ENCODE data around the gene UBE2O.
A peak's percentile ranks its signal among the peaks of the same experiment; 100 is the strongest.

The UBE2O gene

GRCh38 chr17:76452660-76453430 lies at the start of gene UBE2O:
Gene UBE2O (minus strand): TSS chr17:76453152. CDS start chr17:76453141, 11 bp downstream.
- DNase-seq (ENCODE audit: insufficient read length, low spot score) (peak; percentile 96), FAIRE-seq (peak; percentile 73)

GRCh38 chr17:76501827-76502307 lies 48.9 kb upstream of the UBE2O start:
- no peak for DNase-seq (ENCODE audit: insufficient read length, low spot score)
- FAIRE-seq = no peak

- DNase-seq (ENCODE audit: insufficient read length, low spot score) (peak; percentile 85), FAIRE-seq (peak; percentile 88)
These were observed 48.3 kb upstream of the UBE2O start, which contains the start of gene RHBDF2 for GRCh38 chr17:76501018-76501826. Gene RHBDF2 (minus strand): TSS chr17:76501423. CDS start chr17:76481524, 19,899 bp downstream.

GRCh38 chr17:76500747-76501017 lies 47.7 kb upstream of the UBE2O start:
- no peak for FAIRE-seq
- DNase-seq (ENCODE audit: insufficient read length, low spot score) = peak; percentile 26

GRCh38 chr17:76500074-76500746 lies 47.3 kb upstream of the UBE2O start:
- FAIRE-seq (no peak), DNase-seq (ENCODE audit: insufficient read length, low spot score) (no peak)

- DNase-seq (ENCODE audit: insufficient read length, low spot score) (no peak), FAIRE-seq (no peak)
These were observed 46.3 kb upstream of the UBE2O start for GRCh38 chr17:76499267-76499667.

- peak; percentile 57 for DNase-seq (ENCODE audit: insufficient read length, low spot score)
- FAIRE-seq = peak; percentile 93
These were observed 45.9 kb upstream of the UBE2O start for GRCh38 chr17:76498876-76499251.

- FAIRE-seq (no peak), DNase-seq (ENCODE audit: insufficient read length, low spot score) (no peak)
These were observed 45.3 kb upstream of the UBE2O start for GRCh38 chr17:76497979-76498875.

- no peak for FAIRE-seq
- no peak for DNase-seq (ENCODE audit: insufficient read length, low spot score)
These were observed 44.7 kb upstream of the UBE2O start for GRCh38 chr17:76497699-76497978.

GRCh38 chr17:76496464-76496863 lies 43.5 kb upstream of the UBE2O start:
- DNase-seq (ENCODE audit: insufficient read length, low spot score) = no peak
- FAIRE-seq = no peak

GRCh38 chr17:76495663-76496400 lies 42.9 kb upstream of the UBE2O start:
- DNase-seq (ENCODE audit: insufficient read length, low spot score) (no peak), FAIRE-seq (no peak)

GRCh38 chr17:76493505-76494167 lies 40.7 kb upstream of the UBE2O start:
- FAIRE-seq = peak; percentile 67

GRCh38 chr17:76492989-76493501 lies 40.1 kb upstream of the UBE2O start:
- DNase-seq (ENCODE audit: insufficient read length, low spot score) (peak; percentile 50), FAIRE-seq (no peak)

More at GRCh38 chr17:76493505-76494167, 40.7 kb upstream of the UBE2O start:
- no peak for DNase-seq (ENCODE audit: insufficient read length, low spot score)

GRCh38 chr17:76492123-76492988 lies 39.4 kb upstream of the UBE2O start:
- DNase-seq (ENCODE audit: insufficient read length, low spot score) (peak; percentile 44), FAIRE-seq (peak; percentile 98)

GRCh38 chr17:76491271-76492122 lies 38.5 kb upstream of the UBE2O start:
- no peak for FAIRE-seq
- DNase-seq (ENCODE audit: insufficient read length, low spot score) = no peak

- DNase-seq (ENCODE audit: insufficient read length, low spot score) (no peak), FAIRE-seq (no peak)
These were observed 37.3 kb upstream of the UBE2O start for GRCh38 chr17:76490112-76490710.

Measured in GM19239 (cell line).